ENCODE results near the gene RGS17.

The RGS17 gene

GRCh38 chr6:153084393-153084792, 46.7 kb downstream of the RGS17 start:
- DNase-seq (ENCODE audit: low spot score) = no peak

GRCh38 chr6:153083869-153084268, 47.2 kb downstream of the RGS17 start:
- no peak for DNase-seq (ENCODE audit: low spot score)

- no peak for DNase-seq (ENCODE audit: low spot score)
Observed at GRCh38 chr6:153081914-153082313, 49.2 kb downstream of the RGS17 start.

- DNase-seq (ENCODE audit: low spot score) = no peak
Observed at GRCh38 chr6:153076431-153076830, 54.7 kb downstream of the RGS17 start.

GRCh38 chr6:153074761-153075160, 56.3 kb downstream of the RGS17 start:
- no peak for DNase-seq (ENCODE audit: low spot score)

- no peak for DNase-seq (ENCODE audit: low spot score)
Observed at GRCh38 chr6:153073841-153074240, 57.2 kb downstream of the RGS17 start.

GRCh38 chr6:153070756-153071155, 60.3 kb downstream of the RGS17 start:
- DNase-seq (ENCODE audit: low spot score) = no peak

GRCh38 chr6:153069897-153070296, 61.2 kb downstream of the RGS17 start:
- no peak for DNase-seq (ENCODE audit: low spot score)

- no peak for DNase-seq (ENCODE audit: low spot score)
Observed at GRCh38 chr6:153065222-153065621, 65.9 kb downstream of the RGS17 start.

- DNase-seq (ENCODE audit: low spot score) = no peak
Observed at GRCh38 chr6:153063936-153064335, 67.1 kb downstream of the RGS17 start.

GRCh38 chr6:153062516-153062915, 68.6 kb downstream of the RGS17 start:
- no peak for DNase-seq (ENCODE audit: low spot score)

GRCh38 chr6:153059757-153060156, 71.3 kb downstream of the RGS17 start:
- DNase-seq (ENCODE audit: low spot score) = no peak

- no peak for DNase-seq (ENCODE audit: low spot score)
Observed at GRCh38 chr6:153059311-153059710, 71.8 kb downstream of the RGS17 start.

- DNase-seq (ENCODE audit: low spot score) = no peak
Observed at GRCh38 chr6:153058909-153059308, 72.2 kb downstream of the RGS17 start.

- no peak for DNase-seq (ENCODE audit: low spot score)
Observed at GRCh38 chr6:153058291-153058690, 72.8 kb downstream of the RGS17 start.

- DNase-seq (ENCODE audit: low spot score) = no peak
Observed at GRCh38 chr6:153056308-153056707, 74.8 kb downstream of the RGS17 start.

- DNase-seq (ENCODE audit: low spot score) = no peak
Observed at GRCh38 chr6:153051801-153052200, 79.3 kb downstream of the RGS17 start.

GRCh38 chr6:153048631-153049030, 82.5 kb downstream of the RGS17 start:
- DNase-seq (ENCODE audit: low spot score) = no peak

GRCh38 chr6:153047386-153047785, 83.7 kb downstream of the RGS17 start:
- no peak for DNase-seq (ENCODE audit: low spot score)

GRCh38 chr6:153045271-153045670, 85.8 kb downstream of the RGS17 start:
- DNase-seq (ENCODE audit: low spot score) = no peak

GRCh38 chr6:153044295-153044694, 86.8 kb downstream of the RGS17 start:
- DNase-seq (ENCODE audit: low spot score) = no peak

GRCh38 chr6:153043719-153044118, 87.4 kb downstream of the RGS17 start:
- DNase-seq (ENCODE audit: low spot score) = no peak

- DNase-seq (ENCODE audit: low spot score) = no peak
Observed at GRCh38 chr6:153038378-153039057, 92.6 kb downstream of the RGS17 start.

- no peak for DNase-seq (ENCODE audit: low spot score)
Observed at GRCh38 chr6:153034139-153034538, 96.9 kb downstream of the RGS17 start.
